GM12801 (cell line): ENCODE data around the gene KIF25.

Source experiments
- TF ChIP-seq, protein P1 (sequence below): IDR thresholded peaks from one replicate; pipeline ENCODE4 v1.5.1; 2011; ENCODE audit warnings: control low read depth; ENCODE audit not compliant: insufficient read length; ENCODE audit errors: extremely low read depth

The KIF25 gene

DNA sequence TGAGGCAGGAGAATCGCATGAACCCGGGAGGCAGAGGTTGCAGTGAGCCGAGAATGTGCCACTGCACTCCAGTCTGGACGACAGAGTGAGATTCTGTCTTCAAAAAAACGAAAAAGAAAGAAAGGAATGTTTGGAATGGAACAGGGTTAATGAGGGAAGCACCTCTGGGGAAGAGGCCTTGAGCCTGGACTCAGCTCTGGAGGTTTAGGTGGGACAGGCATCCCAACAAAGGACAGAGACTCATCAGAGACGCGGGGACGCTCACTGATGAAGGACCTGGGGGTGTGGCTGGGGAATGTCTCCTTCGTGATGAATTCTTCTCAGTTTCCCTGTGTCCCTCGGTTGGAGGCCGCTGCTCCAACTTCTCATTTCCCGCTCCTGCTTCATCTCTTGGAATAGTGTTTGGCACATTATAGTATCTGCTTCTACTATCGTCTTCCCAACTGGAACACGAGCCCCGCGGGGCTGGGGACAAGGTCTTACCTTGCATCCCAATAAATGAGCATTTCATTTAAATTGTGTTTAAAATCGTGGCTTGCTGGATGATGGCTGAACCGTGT is 27.6 kb downstream of the KIF25 start:
- TF ChIP-seq, protein P1, sequence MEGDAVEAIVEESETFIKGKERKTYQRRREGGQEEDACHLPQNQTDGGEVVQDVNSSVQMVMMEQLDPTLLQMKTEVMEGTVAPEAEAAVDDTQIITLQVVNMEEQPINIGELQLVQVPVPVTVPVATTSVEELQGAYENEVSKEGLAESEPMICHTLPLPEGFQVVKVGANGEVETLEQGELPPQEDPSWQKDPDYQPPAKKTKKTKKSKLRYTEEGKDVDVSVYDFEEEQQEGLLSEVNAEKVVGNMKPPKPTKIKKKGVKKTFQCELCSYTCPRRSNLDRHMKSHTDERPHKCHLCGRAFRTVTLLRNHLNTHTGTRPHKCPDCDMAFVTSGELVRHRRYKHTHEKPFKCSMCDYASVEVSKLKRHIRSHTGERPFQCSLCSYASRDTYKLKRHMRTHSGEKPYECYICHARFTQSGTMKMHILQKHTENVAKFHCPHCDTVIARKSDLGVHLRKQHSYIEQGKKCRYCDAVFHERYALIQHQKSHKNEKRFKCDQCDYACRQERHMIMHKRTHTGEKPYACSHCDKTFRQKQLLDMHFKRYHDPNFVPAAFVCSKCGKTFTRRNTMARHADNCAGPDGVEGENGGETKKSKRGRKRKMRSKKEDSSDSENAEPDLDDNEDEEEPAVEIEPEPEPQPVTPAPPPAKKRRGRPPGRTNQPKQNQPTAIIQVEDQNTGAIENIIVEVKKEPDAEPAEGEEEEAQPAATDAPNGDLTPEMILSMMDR = no peak

DNA sequence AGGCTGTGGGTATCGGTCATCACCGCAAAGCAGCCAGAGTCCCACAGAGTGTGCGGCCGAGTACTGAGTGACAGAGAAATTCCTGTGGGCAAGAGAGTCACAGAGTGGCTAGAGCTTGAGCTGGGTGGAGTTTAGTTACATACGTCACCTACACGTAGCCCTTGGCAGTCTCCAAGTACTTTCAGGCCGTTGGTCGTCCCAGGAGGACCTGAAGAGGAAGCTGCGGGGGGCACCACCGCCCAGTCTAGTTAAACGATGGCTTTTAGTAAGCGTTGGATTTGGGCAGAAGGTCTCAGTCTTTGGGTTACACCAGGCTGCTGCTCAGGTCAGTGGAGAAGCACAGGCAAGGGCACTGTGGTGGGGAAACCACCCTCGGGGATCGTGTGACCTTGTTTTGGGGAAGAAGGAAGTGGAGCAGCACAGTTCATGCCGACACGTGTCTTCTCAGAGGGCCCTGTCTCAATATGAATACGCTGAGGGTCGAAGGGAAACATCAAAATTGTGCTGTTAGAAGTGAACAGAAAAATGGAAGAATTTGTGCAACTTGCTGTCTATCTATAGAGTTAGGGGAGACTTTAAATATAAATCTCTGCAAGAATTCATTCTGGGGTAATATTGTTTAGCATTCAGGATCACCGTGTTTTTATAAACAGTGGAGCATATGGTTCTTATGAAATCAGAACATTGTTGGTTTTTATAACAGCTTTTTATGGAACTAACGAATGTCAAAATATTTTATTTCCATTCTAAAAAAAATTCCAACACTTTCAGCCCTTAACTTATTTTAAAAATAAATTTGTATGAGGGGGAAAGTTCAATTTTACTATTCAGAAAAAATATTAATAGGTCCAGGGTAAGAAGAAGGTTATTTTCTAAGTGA is 28.6 kb downstream of the KIF25 start:
- TF ChIP-seq, protein P1 = no peak

DNA sequence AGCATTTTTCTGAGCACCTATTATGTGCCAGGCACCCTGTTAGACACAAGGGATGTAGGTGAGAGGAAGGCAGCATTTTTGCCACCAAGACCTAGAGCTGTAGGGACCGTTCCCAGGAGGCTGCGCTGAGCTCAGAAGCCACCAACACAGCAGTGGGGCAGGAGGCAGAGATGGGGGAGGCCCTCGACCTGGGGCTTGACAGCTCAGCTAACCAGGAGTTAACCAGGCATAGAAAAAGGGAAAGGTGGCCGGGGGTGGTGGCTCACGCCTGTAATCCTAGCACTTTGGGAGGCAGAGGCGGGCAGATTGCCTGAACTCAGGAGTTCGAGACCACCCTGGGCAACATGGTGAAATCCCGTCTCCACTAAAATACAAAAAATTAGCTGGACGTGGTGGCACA is 29.5 kb downstream of the KIF25 start:
- TF ChIP-seq, protein P1 = no peak

DNA sequence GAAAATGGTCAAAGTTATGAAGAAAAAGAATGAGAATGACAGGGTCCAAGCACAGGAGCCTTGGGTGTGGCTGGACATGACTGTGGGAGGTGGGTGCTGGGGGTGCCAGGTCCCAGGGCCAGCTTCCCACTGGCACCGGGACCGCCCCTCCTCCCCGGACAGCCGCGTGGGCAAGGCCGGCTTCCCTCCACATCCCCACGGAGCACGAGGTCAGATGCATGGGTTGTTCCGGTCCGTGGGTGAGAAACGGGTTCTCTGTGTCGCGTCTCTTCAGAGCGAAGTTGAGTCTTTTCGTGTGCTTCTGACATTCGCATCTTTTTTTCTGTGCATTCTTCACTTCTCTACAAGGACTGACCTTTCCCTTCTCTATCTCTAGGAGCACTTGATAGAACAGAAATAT is 30.1 kb downstream of the KIF25 start:
- TF ChIP-seq, protein P1 = no peak

DNA sequence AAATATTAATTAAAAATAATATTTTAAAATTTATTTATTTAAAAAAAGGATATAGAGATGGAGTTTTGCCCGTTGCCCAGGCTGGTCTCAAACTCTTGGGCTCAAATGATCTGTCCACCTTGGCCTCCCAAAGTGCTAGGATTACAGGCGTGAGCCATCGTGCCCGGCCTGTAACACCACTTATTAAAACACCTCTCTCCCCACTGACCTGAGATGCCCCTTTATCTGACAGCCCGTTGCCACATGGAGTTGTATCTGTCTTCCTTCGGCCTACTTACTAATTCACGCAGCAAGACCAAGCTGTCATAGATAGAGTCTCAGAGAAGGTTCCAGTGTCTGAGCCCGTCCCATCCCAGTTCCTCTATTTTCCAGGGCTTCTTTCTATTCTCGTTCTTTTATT is 30.7 kb downstream of the KIF25 start:
- TF ChIP-seq, protein P1 = no peak

DNA sequence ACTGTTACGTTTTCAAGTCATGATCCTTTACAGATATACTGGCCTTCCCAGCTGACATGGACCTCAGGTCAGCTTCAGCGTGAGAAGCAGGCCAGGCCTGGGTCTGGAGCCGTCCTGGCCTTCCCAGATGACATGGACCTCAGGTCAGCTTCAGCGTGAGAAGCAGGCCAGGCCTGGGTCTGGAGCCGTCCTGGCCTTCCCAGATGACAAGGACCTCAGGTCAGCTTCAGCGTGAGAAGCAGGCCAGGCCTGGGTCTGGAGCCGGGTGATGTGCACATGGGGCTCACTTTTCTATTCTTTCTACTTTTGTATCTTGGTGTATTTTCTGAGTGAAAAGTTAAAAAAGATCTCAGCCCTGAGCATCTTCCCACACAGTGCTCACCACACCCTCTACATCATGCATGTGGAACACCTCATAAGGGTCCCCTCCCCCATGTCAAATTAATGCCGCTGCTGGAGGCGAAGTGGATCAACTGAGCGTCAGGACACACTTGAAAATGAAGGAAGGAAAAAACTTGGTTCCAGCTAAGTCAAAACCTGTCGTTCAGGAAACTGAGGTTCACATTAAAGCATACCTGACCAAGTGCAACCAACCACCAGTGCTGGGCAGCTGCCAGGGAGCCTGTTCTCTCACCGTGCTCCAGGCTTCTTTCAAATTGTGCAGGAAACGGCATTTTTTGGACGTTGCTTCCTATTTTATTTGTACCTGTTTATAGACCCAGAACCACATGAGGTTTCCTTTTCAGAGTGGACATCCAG is 32.2 kb downstream of the KIF25 start:
- TF ChIP-seq, protein P1 = no peak

DNA sequence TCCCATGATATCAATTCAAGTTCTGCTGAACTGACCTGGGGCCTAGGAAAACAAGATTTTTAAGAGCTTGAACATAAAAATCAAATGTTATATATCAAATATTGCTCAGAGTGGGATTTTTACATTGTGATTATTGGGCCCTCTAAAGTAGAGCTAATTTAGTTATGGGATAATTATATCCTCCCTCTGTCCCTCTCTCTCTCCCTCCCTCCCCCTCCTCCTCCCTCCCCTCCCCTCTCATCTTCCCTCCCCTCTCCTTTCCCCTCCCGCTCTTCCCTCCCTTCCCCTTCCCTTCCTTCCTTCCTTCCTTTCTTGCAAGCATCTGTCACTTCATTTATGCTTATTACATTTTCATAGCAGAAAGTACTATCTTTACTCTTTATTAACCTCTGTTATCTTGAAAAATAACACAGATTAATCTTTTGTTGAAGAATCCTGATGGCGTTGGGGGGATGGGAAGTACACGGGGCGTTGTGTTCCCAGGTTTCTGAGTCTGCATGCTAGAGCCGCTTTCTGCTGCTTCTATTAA is 32.8 kb downstream of the KIF25 start:
- TF ChIP-seq, protein P1 = no peak
